ENCODE results near the gene C2orf49. TPM values are rescaled to one million over a fixed set of nuclear protein-coding genes. Genes with fewer than 3 reads are reported as not detected.

Gene C2orf49
- total and polyA plus RNA-seq, 10 of the 15 experiments (the other 5 are each of a cell fraction or from before 2014, with no cell fraction given) = 7.2 to 24.2 (median 15.5) TPM

DNA sequence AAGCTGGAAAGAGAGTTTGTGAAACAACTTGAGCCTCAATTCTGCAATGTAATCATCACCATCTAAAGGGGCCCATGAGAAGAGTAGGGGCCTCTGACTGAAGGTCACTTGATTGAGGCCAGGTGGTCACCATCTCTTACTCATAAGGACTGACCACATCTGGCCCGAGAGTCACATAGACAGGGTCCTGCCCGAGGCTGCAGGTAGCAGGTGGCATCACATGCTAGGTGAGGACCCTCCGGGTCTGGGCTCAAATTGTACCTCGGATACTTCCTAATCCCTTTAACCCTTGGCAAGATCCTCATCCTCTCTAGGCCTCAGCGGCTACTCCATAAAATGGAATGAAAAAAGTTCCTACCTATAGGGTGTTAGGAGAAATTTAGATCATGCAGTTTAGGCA is 44.8 kb downstream of the C2orf49 start:
- Histone ChIP-seq H3K27ac (ENCODE audit: control insufficient read depth, insufficient read depth) (no peak overlapping the region), H3K36me3 (ENCODE audit: control insufficient read depth in 2 of 2, insufficient read depth in 2 of 2, low read length in 1 of 2) (no peaks in the 10 kb centered on the region), H3K9me3 (replicated peaks; ENCODE audit: control insufficient read depth, insufficient read depth, low read length) (no peaks in the 10 kb centered on the region), H3K79me2 (ENCODE audit: control insufficient read depth, insufficient read depth, low read length) (no peaks in the 10 kb centered on the region), H2AFZ (ENCODE audit: control insufficient read depth, low read depth, low read length) (no peak overlapping the region), H3K4me3 (no peak overlapping the region), H3K4me2 (ENCODE audit: control insufficient read depth, insufficient read depth) (no peak overlapping the region), H4K20me1 (ENCODE audit: control insufficient read depth, insufficient read depth) (no peaks in the 10 kb centered on the region), H3K27me3 (replicated peaks in 1 of 2; ENCODE audit: control insufficient read depth in 2 of 2, insufficient read depth in 2 of 2, low read length in 1 of 2) (no peaks in the 10 kb centered on the region), H3K4me1 (ENCODE audit: control insufficient read depth, insufficient read depth, low read length) (no peaks in the 10 kb centered on the region), H3K9ac (ENCODE audit: control insufficient read depth, insufficient read depth, low read length) (no peak overlapping the region)
- ChIA-PET CTCF (no interaction called here), SMC1A (ENCODE audit: uncharacterized antibody, unreplicated experiment) (no interaction called here), RAD21 (ENCODE audit: unreplicated experiment) (no interaction called here), POLR2A (no interaction called here)
- ATAC-seq = no peak
- BruUV-seq (replicated peaks) = no TSS peak
- 37% methylated on average over 5 of the region's 5 CpGs for WGBS (ENCODE audit: insufficient coverage, insufficient replicate concordance, low lambda C conversion rate, missing lambda C conversion rate)
- FAIRE-seq = no peak
- TF ChIP-seq SREBF1 (IDR thresholded peaks at IDR 0.05; ENCODE audit: low read length) = no peak
- TF ChIP-seq, protein P1, sequence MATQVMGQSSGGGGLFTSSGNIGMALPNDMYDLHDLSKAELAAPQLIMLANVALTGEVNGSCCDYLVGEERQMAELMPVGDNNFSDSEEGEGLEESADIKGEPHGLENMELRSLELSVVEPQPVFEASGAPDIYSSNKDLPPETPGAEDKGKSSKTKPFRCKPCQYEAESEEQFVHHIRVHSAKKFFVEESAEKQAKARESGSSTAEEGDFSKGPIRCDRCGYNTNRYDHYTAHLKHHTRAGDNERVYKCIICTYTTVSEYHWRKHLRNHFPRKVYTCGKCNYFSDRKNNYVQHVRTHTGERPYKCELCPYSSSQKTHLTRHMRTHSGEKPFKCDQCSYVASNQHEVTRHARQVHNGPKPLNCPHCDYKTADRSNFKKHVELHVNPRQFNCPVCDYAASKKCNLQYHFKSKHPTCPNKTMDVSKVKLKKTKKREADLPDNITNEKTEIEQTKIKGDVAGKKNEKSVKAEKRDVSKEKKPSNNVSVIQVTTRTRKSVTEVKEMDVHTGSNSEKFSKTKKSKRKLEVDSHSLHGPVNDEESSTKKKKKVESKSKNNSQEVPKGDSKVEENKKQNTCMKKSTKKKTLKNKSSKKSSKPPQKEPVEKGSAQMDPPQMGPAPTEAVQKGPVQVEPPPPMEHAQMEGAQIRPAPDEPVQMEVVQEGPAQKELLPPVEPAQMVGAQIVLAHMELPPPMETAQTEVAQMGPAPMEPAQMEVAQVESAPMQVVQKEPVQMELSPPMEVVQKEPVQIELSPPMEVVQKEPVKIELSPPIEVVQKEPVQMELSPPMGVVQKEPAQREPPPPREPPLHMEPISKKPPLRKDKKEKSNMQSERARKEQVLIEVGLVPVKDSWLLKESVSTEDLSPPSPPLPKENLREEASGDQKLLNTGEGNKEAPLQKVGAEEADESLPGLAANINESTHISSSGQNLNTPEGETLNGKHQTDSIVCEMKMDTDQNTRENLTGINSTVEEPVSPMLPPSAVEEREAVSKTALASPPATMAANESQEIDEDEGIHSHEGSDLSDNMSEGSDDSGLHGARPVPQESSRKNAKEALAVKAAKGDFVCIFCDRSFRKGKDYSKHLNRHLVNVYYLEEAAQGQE (IDR thresholded peaks at IDR 0.05; ENCODE audit: low read depth, low read length) = no peak
- intact Hi-C loops (cut with micrococcal nuclease; ENCODE audit: unreplicated experiment) (no loop called here), in situ Hi-C loops (cut with MboI) (no loop called here)
- no peak for DNase-seq (ENCODE audit: low read depth, low spot score)

DNA sequence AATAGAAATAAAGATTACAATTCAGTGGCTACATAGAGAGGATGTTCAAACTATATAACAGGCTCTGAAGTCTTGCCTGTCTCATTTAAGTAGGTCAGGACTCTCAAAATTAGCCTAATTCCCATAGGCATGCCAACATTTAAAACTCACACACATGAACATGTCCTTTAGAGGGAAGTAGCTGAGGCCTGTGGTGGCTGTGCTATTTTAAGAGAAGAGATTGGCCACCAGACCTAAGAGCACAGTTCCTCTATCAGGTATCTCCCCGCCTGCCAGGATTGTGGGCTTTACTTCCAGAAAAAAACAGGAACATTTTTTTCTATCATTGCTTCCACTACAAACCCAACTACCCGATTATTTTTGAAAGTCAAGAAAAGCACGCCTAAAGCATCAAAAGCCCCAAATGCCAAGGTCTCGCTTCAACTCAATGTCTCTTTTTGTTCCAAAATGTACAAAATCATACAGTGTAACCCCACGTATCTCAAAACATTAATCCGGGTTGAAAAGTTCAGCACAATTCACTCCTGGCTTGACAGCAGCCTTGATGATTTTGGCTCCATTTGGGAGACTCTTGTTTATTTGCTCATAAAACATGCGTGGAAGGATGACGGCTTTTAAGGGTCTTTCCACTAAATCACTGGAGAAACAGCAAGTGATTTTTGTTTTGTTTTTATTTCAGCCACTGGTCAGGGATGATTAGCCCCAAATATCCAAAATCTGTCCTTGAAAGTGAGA is 46.3 kb downstream of the C2orf49 start:
- intact Hi-C loops (cut with micrococcal nuclease; ENCODE audit: unreplicated experiment) (no loop called here), in situ Hi-C loops (cut with MboI) (no loop called here)
- SMC1A ChIA-PET (ENCODE audit: uncharacterized antibody, unreplicated experiment) = interaction anchor here (1.0 to 1.1 kb wide), 2 partner anchors 9 to 136 kb away, joined by 3 read pairs; no protein-coding TSS in a partner anchor
- H3K36me3 ChIP-seq (ENCODE audit: control insufficient read depth in 2 of 2, insufficient read depth in 2 of 2, low read length in 1 of 2) = no peaks in the 10 kb centered on the region
- RAD21 ChIA-PET (ENCODE audit: unreplicated experiment) = no interaction called here
- H4K20me1 ChIP-seq (ENCODE audit: control insufficient read depth, insufficient read depth) = no peaks in the 10 kb centered on the region
- no peaks in the 10 kb centered on the region for H3K79me2 ChIP-seq (ENCODE audit: control insufficient read depth, insufficient read depth, low read length)
- H3K27me3 ChIP-seq (replicated peaks in 1 of 2; ENCODE audit: control insufficient read depth in 2 of 2, insufficient read depth in 2 of 2, low read length in 1 of 2) = no peaks in the 10 kb centered on the region; a peak in 1 of 4 replicates
- CTCF ChIA-PET = no interaction called here
- H3K9me3 ChIP-seq (replicated peaks; ENCODE audit: control insufficient read depth, insufficient read depth, low read length) = no peaks in the 10 kb centered on the region
- ATAC-seq (no peak), DNase-seq (ENCODE audit: low read depth, low spot score) (no peak), FAIRE-seq (no peak)
- no peaks in the 10 kb centered on the region for H3K4me1 ChIP-seq (ENCODE audit: control insufficient read depth, insufficient read depth, low read length)
- H3K4me2 ChIP-seq (ENCODE audit: control insufficient read depth, insufficient read depth) = no peak overlapping the region
- POLR2A ChIA-PET = no interaction called here
- no peak overlapping the region for H3K27ac ChIP-seq (ENCODE audit: control insufficient read depth, insufficient read depth)
- no TSS peak for BruUV-seq (replicated peaks)
- no peak overlapping the region for H2AFZ ChIP-seq (ENCODE audit: control insufficient read depth, low read depth, low read length)
- no peak overlapping the region for H3K4me3 ChIP-seq
- WGBS (ENCODE audit: insufficient coverage, insufficient replicate concordance, low lambda C conversion rate, missing lambda C conversion rate) = 45% methylated on average over 8 of the region's 8 CpGs
- no peak overlapping the region for H3K9ac ChIP-seq (ENCODE audit: control insufficient read depth, insufficient read depth, low read length)
- TF ChIP-seq, protein P2, sequence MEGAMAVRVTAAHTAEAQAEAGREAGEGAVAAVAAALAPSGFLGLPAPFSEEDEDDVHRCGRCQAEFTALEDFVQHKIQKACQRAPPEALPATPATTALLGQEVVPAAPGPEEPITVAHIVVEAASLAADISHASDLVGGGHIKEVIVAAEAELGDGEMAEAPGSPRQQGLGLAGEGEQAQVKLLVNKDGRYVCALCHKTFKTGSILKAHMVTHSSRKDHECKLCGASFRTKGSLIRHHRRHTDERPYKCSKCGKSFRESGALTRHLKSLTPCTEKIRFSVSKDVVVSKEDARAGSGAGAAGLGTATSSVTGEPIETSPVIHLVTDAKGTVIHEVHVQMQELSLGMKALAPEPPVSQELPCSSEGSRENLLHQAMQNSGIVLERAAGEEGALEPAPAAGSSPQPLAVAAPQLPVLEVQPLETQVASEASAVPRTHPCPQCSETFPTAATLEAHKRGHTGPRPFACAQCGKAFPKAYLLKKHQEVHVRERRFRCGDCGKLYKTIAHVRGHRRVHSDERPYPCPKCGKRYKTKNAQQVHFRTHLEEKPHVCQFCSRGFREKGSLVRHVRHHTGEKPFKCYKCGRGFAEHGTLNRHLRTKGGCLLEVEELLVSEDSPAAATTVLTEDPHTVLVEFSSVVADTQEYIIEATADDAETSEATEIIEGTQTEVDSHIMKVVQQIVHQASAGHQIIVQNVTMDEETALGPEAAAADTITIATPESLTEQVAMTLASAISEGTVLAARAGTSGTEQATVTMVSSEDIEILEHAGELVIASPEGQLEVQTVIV (IDR thresholded peaks at IDR 0.05; ENCODE audit: borderline replicate concordance, partially characterized antibody) = no peak
- TF ChIP-seq PBX3 (IDR thresholded peaks at IDR 0.05; ENCODE audit: insufficient replicate concordance, low read depth, low read length) (no peak), USF1 (IDR thresholded peaks at IDR 0.05; ENCODE audit: borderline replicate concordance, extremely low read length, insufficient read depth, low read depth, low read length) (no peak), BHLHE40 (IDR thresholded peaks at IDR 0.05; ENCODE audit: borderline replicate concordance in 1 of 2, low read depth in 2 of 2, low read length in 1 of 2) (no peak), PAX5 (IDR thresholded peaks at IDR 0.05; ENCODE audit: borderline replicate concordance, low read depth, low read length) (no peak)

Data from GM12878 (cell line).